ENCODE results near the gene RNASE13. TPM values are rescaled to one million over a fixed set of nuclear protein-coding genes. Genes with fewer than 3 reads are reported as not detected.

The RNASE13 gene
- total RNA-seq, 1 donor from 2014 or later, result not detected

GRCh38 chr14:21055432-21056117, 21.0 kb upstream of the RNASE13 start:
- Mint-ChIP-seq H3K27ac (ENCODE audit: unreplicated experiment) (no peak overlapping the region), H3K4me1 (ENCODE audit: low read depth, unreplicated experiment) (no peaks in the 10 kb centered on the region)
- DNase-seq, result no peak

GRCh38 chr14:21054768-21055145, 20.1 kb upstream of the RNASE13 start:
- no peak overlapping the region for H3K27ac Mint-ChIP-seq (ENCODE audit: unreplicated experiment)
- H3K36me3 Mint-ChIP-seq (ENCODE audit: unreplicated experiment), result no peaks in the 10 kb centered on the region
- no peak overlapping the region for H3K4me3 Mint-ChIP-seq (ENCODE audit: unreplicated experiment)
- TF ChIP-seq, protein P1, sequence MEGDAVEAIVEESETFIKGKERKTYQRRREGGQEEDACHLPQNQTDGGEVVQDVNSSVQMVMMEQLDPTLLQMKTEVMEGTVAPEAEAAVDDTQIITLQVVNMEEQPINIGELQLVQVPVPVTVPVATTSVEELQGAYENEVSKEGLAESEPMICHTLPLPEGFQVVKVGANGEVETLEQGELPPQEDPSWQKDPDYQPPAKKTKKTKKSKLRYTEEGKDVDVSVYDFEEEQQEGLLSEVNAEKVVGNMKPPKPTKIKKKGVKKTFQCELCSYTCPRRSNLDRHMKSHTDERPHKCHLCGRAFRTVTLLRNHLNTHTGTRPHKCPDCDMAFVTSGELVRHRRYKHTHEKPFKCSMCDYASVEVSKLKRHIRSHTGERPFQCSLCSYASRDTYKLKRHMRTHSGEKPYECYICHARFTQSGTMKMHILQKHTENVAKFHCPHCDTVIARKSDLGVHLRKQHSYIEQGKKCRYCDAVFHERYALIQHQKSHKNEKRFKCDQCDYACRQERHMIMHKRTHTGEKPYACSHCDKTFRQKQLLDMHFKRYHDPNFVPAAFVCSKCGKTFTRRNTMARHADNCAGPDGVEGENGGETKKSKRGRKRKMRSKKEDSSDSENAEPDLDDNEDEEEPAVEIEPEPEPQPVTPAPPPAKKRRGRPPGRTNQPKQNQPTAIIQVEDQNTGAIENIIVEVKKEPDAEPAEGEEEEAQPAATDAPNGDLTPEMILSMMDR (IDR thresholded peaks at IDR 0.05; ENCODE audit: partially characterized antibody, unreplicated experiment), result no peak
- H3K9me3 Mint-ChIP-seq (ENCODE audit: unreplicated experiment), result no peaks in the 10 kb centered on the region
- no peaks in the 10 kb centered on the region for H3K4me1 Mint-ChIP-seq (ENCODE audit: low read depth, unreplicated experiment)
- DNase-seq, result no peak
- H3K27me3 Mint-ChIP-seq (ENCODE audit: unreplicated experiment), result no peaks in the 10 kb centered on the region

More at GRCh38 chr14:21055432-21056117, 21.0 kb upstream of the RNASE13 start:
- Mint-ChIP-seq H3K9me3 (ENCODE audit: unreplicated experiment) (no peaks in the 10 kb centered on the region), H3K4me3 (ENCODE audit: unreplicated experiment) (no peak overlapping the region), H3K36me3 (ENCODE audit: unreplicated experiment) (no peaks in the 10 kb centered on the region), H3K27me3 (ENCODE audit: unreplicated experiment) (no peaks in the 10 kb centered on the region)
- TF ChIP-seq, protein P1 (IDR thresholded peaks at IDR 0.05; ENCODE audit: partially characterized antibody, unreplicated experiment), result no peak

DNA sequence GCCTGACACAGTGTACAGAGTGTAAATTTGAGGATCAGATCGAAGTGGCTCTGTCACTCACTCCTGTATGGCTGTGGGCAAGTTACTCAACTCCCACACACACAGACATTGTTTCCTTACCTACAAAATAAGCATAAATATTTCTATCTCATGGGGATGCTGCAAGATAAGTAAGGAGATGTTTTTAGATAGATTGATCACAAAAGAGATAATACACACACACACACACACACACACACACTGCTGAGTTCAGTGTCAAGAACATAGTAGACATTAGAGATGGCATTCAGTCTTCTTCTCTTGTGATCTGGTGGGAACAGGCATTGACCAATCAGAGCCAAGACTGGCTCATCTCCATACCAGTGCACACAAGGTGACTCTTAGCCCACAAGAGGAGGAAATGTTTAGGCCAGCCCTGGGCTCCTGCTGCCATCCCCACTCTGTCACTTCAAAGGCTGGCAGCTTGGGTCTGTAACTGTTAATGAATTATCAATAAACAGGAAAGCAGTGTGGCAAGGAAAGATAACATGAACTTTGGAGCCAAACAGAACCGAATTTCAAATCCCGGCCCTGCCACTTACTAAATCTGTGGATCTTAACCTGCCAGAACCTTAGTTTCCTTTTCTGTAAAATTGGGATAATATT, 19.6 kb upstream of the RNASE13 start:
- no peak overlapping the region for H3K27ac Mint-ChIP-seq (ENCODE audit: unreplicated experiment)
- TF ChIP-seq, protein P1 (IDR thresholded peaks at IDR 0.05; ENCODE audit: partially characterized antibody, unreplicated experiment), result no peak
- DNase-seq, result no peak
- no peaks in the 10 kb centered on the region for H3K9me3 Mint-ChIP-seq (ENCODE audit: unreplicated experiment)
- no peak overlapping the region for H3K4me3 Mint-ChIP-seq (ENCODE audit: unreplicated experiment)
- H3K27me3 Mint-ChIP-seq (ENCODE audit: unreplicated experiment), result no peaks in the 10 kb centered on the region
- H3K4me1 Mint-ChIP-seq (ENCODE audit: low read depth, unreplicated experiment), result no peaks in the 10 kb centered on the region
- no peaks in the 10 kb centered on the region for H3K36me3 Mint-ChIP-seq (ENCODE audit: unreplicated experiment)

GRCh38 chr14:21053184-21054122, 18.8 kb upstream of the RNASE13 start:
- no peaks in the 10 kb centered on the region for H3K36me3 Mint-ChIP-seq (ENCODE audit: unreplicated experiment)
- H3K4me3 Mint-ChIP-seq (ENCODE audit: unreplicated experiment), result no peak overlapping the region
- H3K4me1 Mint-ChIP-seq (ENCODE audit: low read depth, unreplicated experiment), result no peaks in the 10 kb centered on the region
- no peak for DNase-seq
- no peaks in the 10 kb centered on the region for H3K27me3 Mint-ChIP-seq (ENCODE audit: unreplicated experiment)
- no peaks in the 10 kb centered on the region for H3K9me3 Mint-ChIP-seq (ENCODE audit: unreplicated experiment)
- no peak overlapping the region for H3K27ac Mint-ChIP-seq (ENCODE audit: unreplicated experiment)
- TF ChIP-seq, protein P1 (IDR thresholded peaks at IDR 0.05; ENCODE audit: partially characterized antibody, unreplicated experiment), result no peak

All from glutamatergic neuron (in vitro differentiated cells).